Endothelial cell of umbilical vein (primary cell): ENCODE results near the gene ABCB6. TPM values are rescaled to one million over a fixed set of nuclear protein-coding genes. Genes with fewer than 3 reads are reported as not detected.

ENCODE experiments used
- BruUV-seq: library from RNA; stranded (reverse); fragments of 400-500 nt; replicated peaks from 2 replicates; lab custom pipeline; 2021; lab: Mats Ljungman, UMichigan
- CTCF ChIA-PET: fragments of 300-600, 350-600 bp; sonication (Branson Sonifier 250); formaldehyde crosslinking; loops from one replicate; lab custom pipeline; 2021; ENCODE audit warnings: antibody characterized with exemption, inconsistent platforms; lab: Charles Lee
- POLR2A ChIA-PET: fragments of 300-600, 350-600 bp; sonication (Branson Sonifier 250); formaldehyde crosslinking; loops from one replicate; lab custom pipeline; 2021; ENCODE audit warnings: antibody characterized with exemption, inconsistent platforms; lab: Charles Lee
- DNase-seq: peaks from one replicate; pipeline ENCODE4 v3.0.0-alpha.2; 2011; ENCODE audit warnings: low read depth, low spot score
- FAIRE-seq: peaks from 2 replicates; lab custom pipeline; 2011; peaks lifted over from hg19 to GRCh38; lab: Jason Lieb, UNC
- H2AFZ ChIP-seq: 2 replicates; pipeline ENCODE4 v1.6.0; 2012; ENCODE audit warnings: low read depth, low read length, control low read depth, inconsistent platforms
- H3K27ac ChIP-seq: 2 replicates; pipeline ENCODE4 v1.5.1; 2011; ENCODE audit warnings: low read depth, mild to moderate bottlenecking, control low read depth, low read length, moderate library complexity; ENCODE audit not compliant: insufficient read depth
- H3K27me3 ChIP-seq, 2 experiments: 2 replicates each; pipeline versions ENCODE4 v1.6.0 to v1.6.1; 2011; ENCODE audit warnings: low read length in 2 of 2, mixed read lengths in 1 of 2; ENCODE audit not compliant: control insufficient read depth in 2 of 2, insufficient read depth in 2 of 2
- H3K36me3 ChIP-seq, 2 experiments: 2 replicates in 1 of 2; 3 replicates in 1 of 2; pipeline ENCODE4 v1.5.1; 2011; ENCODE audit warnings: low read length in 2 of 2, mild to moderate bottlenecking in 1 of 2, moderate library complexity in 1 of 2; ENCODE audit not compliant: control insufficient read depth in 2 of 2, insufficient read depth in 2 of 2; ENCODE audit errors: extremely low read depth in 1 of 2
- H3K4me1 ChIP-seq: 3 replicates; pipeline ENCODE4 v1.5.1; 2011; ENCODE audit warnings: mild to moderate bottlenecking, low read length; ENCODE audit not compliant: control insufficient read depth, insufficient read depth; ENCODE audit errors: extremely low read depth
- H3K4me2 ChIP-seq: 2 replicates; pipeline ENCODE4 v1.6.1; 2011; ENCODE audit warnings: low read length, control low read depth, mixed read lengths; ENCODE audit not compliant: insufficient read depth
- H3K4me3 ChIP-seq, 3 experiments: fragments of 200-600 bp in 1 of 3; sonication (generic), shearing (Covaris generic) in 1 of 3; replicated peaks in 1 of 3; 2 replicates each; pipeline ENCODE4 v1.5.1; 2011 to 2016; ENCODE audit warnings: control low read depth in 3 of 3, low read length in 3 of 3, mild to moderate bottlenecking in 2 of 3, inconsistent platforms in 1 of 3, low read depth in 1 of 3, moderate library complexity in 1 of 3; ENCODE audit not compliant: insufficient read depth in 1 of 3
- H3K79me2 ChIP-seq: 2 replicates; pipeline ENCODE4 v1.6.0; 2012; ENCODE audit warnings: low read length, inconsistent platforms; ENCODE audit not compliant: control insufficient read depth, insufficient read depth
- H3K9ac ChIP-seq: replicated peaks from 2 replicates; pipeline ENCODE3; 2011; ENCODE audit warnings: low read length, control low read depth; ENCODE audit not compliant: insufficient read depth; ENCODE audit errors: extremely low read depth
- H3K9me1 ChIP-seq: replicated peaks from 3 replicates; pipeline ENCODE4 v1.6.0; 2011; ENCODE audit warnings: mild to moderate bottlenecking, low read length; ENCODE audit not compliant: control insufficient read depth, insufficient read depth; ENCODE audit errors: extremely low read depth
- H3K9me3 ChIP-seq: replicated peaks from 2 replicates; pipeline ENCODE4 v1.5.1; 2012; ENCODE audit warnings: low read length, inconsistent platforms; ENCODE audit not compliant: control insufficient read depth, insufficient read depth
- H4K20me1 ChIP-seq: replicated peaks from 2 replicates; pipeline ENCODE3; 2011; ENCODE audit warnings: mild to moderate bottlenecking, low read length; ENCODE audit not compliant: control insufficient read depth, insufficient read depth; ENCODE audit errors: extremely low read depth
- CTCF ChIP-seq, 2 donors: IDR thresholded peaks; 1 replicate in 1 of 2; 2 replicates in 1 of 2; pipeline ENCODE4 v1.5.1; 2011; ENCODE audit warnings: low read length in 2 of 2, mild to moderate bottlenecking in 2 of 2, moderate library complexity in 2 of 2, control low read depth in 1 of 2, inconsistent platforms in 1 of 2, low read depth in 1 of 2; ENCODE audit not compliant: insufficient read depth in 1 of 2; ENCODE audit errors: extremely low read depth in 1 of 2
- EZH2 ChIP-seq: IDR thresholded peaks from 2 replicates; pipeline ENCODE4 v1.6.1; 2012; ENCODE audit warnings: borderline replicate concordance, low read depth, mild to moderate bottlenecking, moderate library complexity, low read length, inconsistent platforms; ENCODE audit not compliant: severe bottlenecking
- FOS ChIP-seq: IDR thresholded peaks from 2 replicates; pipeline ENCODE4 v1.6.1; 2011; ENCODE audit warnings: mild to moderate bottlenecking, low read length, moderate library complexity, borderline replicate concordance; ENCODE audit not compliant: insufficient read depth
- GATA2 ChIP-seq: IDR thresholded peaks from 2 replicates; pipeline ENCODE4 v1.7.0; 2011; ENCODE audit warnings: low read depth, mild to moderate bottlenecking, moderate library complexity, mixed read lengths, low read length; ENCODE audit not compliant: insufficient read length, insufficient read depth
- JUN ChIP-seq: IDR thresholded peaks from 2 replicates; pipeline ENCODE4 v1.6.1; 2011; ENCODE audit warnings: borderline replicate concordance, low read depth; ENCODE audit not compliant: insufficient read length, insufficient read depth
- MAX ChIP-seq: IDR thresholded peaks from 2 replicates; pipeline ENCODE4 v1.6.1; 2011; ENCODE audit not compliant: insufficient read depth, insufficient read length
- POLR2AphosphoS5 ChIP-seq: IDR thresholded peaks from 2 replicates; pipeline ENCODE4 v1.6.1; 2012; ENCODE audit warnings: low read depth, mild to moderate bottlenecking, control low read depth, low read length, moderate library complexity; ENCODE audit not compliant: insufficient read depth
- dilution Hi-C: fragments of 300-500 bp; cut with MboI; formaldehyde crosslinking; loops from one replicate; pipeline ENCODE4 v1.15.0; 2019; ENCODE audit warnings: low sequenced_read_pairs; ENCODE audit not compliant: extremely low pct_ligation_motif_present
- intact Hi-C: fragments of 100-400 bp; cut with micrococcal nuclease; formaldehyde crosslinking; loops from one replicate; pipeline ENCODE4 v1.10.0; 2022
- polyA plus RNA-seq, 4 experiments: library from polyadenylated mRNA; depleted of rRNA in 3 of 4; stranded (reverse) in 3 of 4; unstranded in 1 of 4; fragments of >200 nt; gene quantifications; 2 replicates each; pipeline versions ENCODE4 v1.2.1 to v1.2.3, GENCODE V29; 2011 to 2012; ENCODE audit warnings: missing spikeins in 1 of 4
- total RNA-seq: library from RNA; stranded (reverse); gene quantifications from 2 replicates; pipeline ENCODE4 v1.2.3, GENCODE V29; 2021

Gene ABCB6
- total and polyA plus RNA-seq, 2 donors (not counting 3 experiments of a cell fraction or from before 2014, with no cell fraction given), result 25.7 to 32.5 TPM

- dilution Hi-C loops, result no loop called here
- CTCF ChIA-PET, result interaction anchor here (0.7 kb wide), 2 partner anchors 12 to 203 kb away, joined by 3 read pairs; no protein-coding TSS in a partner anchor
Observed at GRCh38 chr2:219183151-219183772, 35.5 kb downstream of the ABCB6 start.

More at GRCh38 chr2:219183151-219183772, 35.5 kb downstream of the ABCB6 start:
- H3K27ac ChIP-seq, result no peak overlapping the region
- H3K9me1 ChIP-seq, result no peaks in the 10 kb centered on the region
- no peak overlapping the region for H2AFZ ChIP-seq
- H3K4me2 ChIP-seq, result no peak overlapping the region
- POLR2A ChIA-PET, result no interaction called here
- no peak overlapping the region for H3K9ac ChIP-seq
- TF ChIP-seq EZH2, result no peak
- TF ChIP-seq CTCF (IDR thresholded peaks at IDR 0.05; ENCODE audit: extremely low read depth in 1 of 2, insufficient read depth in 1 of 2, low read depth in 1 of 2, low read length in 2 of 2), result no peak
- TF ChIP-seq POLR2AphosphoS5, result no peak
- no peak for TF ChIP-seq FOS
- TF ChIP-seq JUN, result no peak
- TF ChIP-seq GATA2, result no peak
- TF ChIP-seq MAX, result no peak
- no TSS peak for BruUV-seq
- peaks cover 15 to 39% of the 10 kb centered on the region in 2 experiments for H3K36me3 ChIP-seq
- no peaks in the 10 kb centered on the region for H3K9me3 ChIP-seq
- FAIRE-seq, result no peak
- H3K79me2 ChIP-seq, result peaks cover 16% of the 10 kb centered on the region
- no peak overlapping the region for H3K4me3 ChIP-seq
- peaks cover 10% of the 10 kb centered on the region for H3K4me1 ChIP-seq
- H4K20me1 ChIP-seq, result no peaks in the 10 kb centered on the region
- intact Hi-C loops, result no loop called here
- no peak for DNase-seq
- H3K27me3 ChIP-seq, result no peaks in the 10 kb centered on the region
